NCI-H1930 (cell line): ENCODE data around the gene STPG4.

Experiments used
- DNase-seq, 2 experiments: peaks; one replicate each; lab custom pipeline; 2025; lab: John Stamatoyannopoulos, UW

STPG4 gene

GRCh38 chr2:47054036-47054555 lies 101.0 kb downstream of the STPG4 start:
- no peak for DNase-seq

DNA sequence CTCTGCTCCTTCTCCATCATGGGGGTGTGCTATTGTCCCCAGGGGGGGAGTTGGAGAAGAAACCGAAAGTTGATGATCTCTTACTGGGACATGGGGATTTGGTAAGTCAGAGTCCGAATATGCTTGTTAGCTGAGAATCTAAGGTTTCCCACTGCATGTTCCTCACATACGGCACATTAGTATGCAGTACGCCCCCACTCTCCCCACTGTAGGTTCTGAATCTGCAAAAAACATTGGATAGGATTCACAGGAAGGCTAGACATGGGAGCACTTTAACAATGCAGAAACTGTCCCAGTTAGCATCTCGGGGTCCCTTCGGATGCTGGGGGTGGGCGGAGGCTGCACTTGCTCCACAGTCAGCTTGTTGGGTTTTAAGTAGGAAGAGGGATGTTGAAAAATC lies 102.3 kb downstream of the STPG4 start:
- no peak for DNase-seq

- no peak for DNase-seq
Observed at GRCh38 chr2:47051562-47051961, 103.5 kb downstream of the STPG4 start.

DNA sequence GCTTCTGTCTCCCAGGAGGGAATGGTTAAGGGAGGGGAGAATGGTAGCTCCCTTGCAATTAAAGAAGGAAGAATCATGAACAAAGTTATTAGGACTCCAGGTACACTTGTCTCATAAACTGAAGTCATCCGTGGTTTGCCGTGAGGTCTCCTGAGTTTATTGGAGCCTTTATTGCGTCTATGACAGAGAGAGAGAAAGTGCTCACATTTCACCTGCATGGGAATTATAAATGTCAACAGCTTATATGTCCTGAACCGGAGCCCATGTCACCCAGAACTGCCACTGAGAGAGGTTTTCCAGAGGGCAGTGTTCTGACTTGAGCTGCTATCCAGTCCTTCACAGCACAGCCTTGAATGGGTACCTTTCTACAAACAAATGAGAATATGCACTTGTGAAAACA lies 104.3 kb downstream of the STPG4 start:
- DNase-seq = no peak

DNA sequence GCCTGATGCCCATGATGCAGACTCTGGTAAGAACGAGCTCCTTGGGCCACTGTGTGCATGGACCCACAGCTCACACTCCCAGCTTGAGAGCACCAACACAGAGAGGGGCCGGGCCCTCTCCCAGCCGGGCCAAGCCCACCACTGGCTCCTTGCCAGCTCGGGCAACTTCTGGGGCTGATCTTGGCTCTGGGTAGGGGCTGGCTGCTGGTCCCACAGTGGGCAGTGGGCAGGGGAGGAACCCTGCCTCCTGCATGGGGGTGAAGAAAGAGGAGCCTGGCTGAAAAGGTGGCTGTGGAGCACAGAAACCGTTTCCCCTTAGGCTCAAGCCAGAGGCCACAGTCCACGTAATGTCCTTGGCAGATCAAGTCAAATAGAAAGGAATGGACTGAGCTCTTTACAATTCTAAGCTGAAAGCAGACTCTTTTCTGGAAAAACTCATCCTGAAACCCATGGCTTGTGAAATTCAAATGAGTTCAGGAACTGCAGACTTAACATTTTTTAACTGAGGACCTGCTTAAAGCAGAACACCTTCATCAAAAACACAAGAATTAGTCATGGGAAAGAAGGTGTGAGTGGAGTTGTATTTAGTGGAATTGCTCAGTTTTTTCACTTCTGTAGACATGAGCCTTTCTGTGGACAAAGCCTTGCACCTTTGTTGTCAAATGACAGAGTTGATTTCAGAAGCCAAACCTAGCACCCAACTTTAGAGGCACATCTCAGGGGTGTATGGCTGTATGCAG lies 104.9 kb downstream of the STPG4 start:
- DNase-seq = no peak

DNA sequence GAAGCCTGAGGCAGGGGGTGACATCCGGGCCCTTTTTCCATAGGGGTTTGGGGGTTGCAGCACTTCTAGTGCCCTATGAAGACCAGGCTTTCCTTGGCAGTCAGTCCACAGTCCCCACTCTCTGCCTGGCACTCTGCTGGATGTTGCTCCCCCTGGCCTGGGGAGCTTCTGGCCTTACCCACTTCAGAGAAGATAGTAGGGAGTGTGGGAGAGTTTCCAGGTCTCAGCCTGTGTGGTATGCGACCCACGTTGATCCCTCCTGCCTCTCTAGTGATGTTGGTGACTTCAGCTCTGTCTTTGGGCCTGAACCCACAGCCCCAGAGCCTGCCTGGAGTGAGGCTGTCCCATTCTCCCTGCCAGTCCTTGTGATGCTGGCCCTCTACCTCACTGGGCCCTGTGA lies 105.6 kb downstream of the STPG4 start:
- DNase-seq = no peak

- DNase-seq = no peak
Observed at GRCh38 chr2:47048801-47049480, 106.2 kb downstream of the STPG4 start.

DNA sequence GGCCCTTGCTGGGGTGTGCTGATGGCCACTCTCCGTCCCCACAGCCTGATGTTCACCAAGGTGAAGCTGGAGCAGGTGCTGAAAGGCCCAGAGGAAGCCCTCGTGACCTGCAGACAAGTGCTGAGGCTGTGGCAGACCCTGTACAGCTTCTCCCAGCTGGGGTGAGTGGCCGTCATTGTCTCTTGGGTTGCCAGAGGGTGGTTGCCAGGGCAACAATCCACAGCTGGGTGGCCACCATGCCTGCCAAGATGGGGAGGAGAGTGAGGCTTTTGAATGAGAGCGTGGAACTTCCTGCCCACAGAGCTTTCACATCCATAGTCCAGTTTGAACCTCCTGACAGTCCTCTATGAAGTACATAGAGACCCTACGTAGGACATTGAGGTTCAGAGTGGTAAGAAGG lies 108.8 kb downstream of the STPG4 start:
- no peak for DNase-seq

GRCh38 chr2:47043891-47044239 lies 111.2 kb downstream of the STPG4 start:
- DNase-seq = no peak

DNA sequence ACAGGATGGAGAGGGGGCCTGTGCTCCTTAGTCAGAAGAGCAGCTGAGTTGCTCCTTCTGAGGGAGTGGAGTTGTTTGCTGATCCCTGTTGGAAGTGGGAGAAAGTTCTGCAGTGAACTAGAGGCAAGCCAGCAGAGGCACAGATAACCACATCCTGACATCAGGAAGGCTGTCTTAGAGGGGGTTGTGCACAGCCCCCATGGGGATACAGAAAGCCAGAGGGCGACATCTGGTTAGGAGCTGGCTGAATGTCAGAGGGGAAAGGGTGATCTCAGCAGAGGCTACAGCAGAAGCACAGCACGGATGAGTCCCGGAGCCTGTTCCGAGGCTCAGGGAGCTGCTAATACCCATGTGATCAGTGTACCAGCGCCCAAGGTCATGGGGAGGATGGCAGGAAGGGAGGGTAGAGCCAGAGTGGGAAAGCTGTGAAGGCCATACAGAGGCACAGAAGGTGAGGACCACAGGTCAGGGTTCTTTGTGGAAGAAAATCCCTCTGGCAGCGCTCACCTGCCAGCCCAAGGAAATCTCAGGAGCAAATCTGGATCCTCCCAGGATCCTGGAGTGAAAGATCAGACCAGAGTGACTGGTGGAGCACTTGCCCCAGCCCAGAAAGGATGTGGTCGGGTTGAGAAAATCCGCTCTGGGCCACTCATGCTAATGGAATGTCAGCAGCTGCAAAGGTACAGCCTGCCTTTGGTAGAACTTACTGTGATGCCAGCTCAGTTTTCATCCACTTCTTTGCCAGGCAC lies 111.8 kb downstream of the STPG4 start:
- DNase-seq = no peak

DNA sequence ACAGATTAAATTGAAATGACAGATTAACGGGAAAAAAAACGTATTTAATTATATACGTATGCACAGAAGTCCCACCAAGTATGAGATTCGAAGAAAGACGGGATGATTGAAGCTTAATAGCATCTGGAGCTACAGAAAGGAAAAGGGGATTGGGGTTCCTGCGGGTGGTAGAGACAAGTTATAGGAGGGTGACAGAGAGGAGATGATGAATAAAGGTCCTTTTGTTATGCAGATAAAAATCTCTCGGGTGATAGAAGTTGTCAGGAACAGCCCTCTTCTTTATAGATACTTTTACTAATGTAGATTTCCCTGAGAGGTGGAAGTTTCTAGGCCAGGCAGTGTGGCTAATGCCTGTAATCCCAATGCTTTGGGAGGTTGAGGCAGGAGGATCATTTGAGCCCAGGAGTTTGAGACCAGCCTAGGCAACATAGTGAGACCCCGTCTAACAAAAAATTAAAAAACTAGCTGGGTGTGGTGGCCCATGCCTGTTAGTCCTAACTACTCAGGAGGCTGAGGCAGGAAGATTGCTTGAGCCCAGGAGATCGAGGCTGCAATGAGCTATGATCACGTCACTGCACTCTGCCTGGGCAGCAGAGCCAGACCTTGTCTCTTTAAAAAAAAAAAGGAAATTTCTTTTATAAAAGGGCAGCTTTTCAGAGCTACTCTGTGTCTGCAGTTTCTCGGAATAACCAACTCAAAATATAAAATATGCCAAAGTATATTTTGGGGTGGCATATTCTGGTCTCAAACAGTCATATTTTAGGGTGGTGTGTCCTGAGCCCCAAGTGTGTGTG lies 113.0 kb downstream of the STPG4 start:
- no peak for DNase-seq

DNA sequence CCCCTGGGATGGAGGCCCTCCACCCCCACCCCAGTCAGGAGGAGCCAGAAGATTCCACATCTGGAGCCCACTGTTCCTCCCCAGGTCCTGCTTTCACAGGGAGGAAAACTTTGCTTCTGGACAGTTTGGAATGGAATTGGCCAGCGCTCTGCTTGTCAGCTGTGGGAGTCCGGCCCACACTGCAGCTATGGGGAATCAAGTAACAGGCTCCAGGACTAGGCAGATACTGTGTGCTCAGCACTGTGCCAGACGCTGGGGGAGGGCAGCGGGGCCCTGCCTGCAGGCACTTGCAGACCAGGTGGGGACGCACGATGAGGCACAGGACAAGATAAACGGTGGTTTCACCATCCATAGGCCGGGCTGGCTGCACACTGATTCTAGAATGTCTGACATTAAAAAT lies 114.0 kb downstream of the STPG4 start:
- DNase-seq = no peak

- DNase-seq = no peak
Observed at GRCh38 chr2:47040651-47041050, 114.5 kb downstream of the STPG4 start.

DNA sequence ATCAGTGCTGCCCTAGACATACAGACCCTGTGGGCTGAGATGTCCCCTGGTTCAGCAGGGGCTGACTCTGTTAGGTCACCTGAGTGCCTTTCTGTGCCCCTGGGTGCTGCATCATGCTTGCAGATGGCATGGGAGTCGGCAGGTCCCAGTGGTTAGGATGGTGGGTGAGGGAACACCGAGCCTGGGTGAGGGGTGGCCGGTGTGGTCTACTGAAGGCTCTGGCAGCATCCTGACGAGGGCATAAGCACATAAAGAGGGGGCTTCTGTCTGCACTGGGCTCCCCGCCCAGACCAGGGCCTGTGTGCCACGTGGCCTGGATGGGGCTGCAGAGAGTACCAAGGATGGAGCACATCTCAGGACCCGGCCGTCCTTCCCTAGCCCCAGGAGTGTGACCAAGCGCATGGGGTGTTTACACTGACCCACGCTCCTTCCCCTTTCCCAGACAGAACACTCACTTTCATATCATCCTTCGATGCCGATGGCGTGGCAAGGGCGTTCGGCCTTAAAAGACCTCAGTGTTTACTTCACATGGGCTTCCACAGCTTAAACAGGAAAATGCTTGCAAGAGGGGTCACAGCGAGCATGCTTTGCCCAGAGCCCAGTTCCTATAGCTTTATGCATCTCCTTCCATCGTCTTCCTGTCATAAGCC lies 115.1 kb downstream of the STPG4 start:
- no peak for DNase-seq

DNA sequence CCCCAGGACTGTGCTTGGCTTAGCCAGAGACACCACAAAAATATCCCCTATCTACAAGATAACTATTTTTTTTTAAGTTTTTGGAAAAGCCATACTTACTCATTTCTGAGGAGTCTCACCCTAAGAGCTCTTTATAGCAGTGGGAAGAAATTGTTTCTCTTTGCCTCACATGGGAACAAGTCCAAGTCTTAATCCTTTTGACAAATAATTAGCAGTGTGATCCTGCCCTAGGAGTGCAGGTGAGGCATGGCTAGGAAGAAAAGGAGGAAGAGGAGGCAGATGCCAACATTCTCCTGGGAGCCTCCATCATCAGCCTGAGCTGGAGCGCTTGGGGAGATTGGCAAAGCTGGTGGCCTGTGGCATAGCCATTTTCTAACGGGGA lies 115.6 kb downstream of the STPG4 start:
- no peak for DNase-seq

GRCh38 chr2:47038656-47039488 lies 116.2 kb downstream of the STPG4 start:
- DNase-seq = no peak

DNA sequence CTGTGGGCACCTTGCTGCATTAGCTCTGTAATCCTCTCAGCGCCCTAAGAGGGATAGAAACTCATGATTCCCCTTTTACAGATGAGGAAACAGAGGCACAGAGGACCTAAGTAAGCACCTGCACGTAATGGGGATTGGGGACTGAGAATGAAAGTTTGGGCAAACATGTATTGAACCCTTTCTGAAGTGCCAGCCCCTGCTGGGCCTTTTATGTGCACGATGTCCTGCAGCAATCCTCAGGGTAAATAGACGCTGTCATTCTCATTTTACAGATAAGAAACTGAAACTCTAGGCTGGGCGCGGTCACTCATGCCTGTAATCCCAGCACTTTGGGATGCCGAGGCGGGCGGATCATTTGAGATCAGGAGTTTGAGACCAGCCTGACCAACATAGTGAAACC lies 117.4 kb downstream of the STPG4 start:
- no peak for DNase-seq
